Epithelial cell of alveolus of lung (primary cell): ENCODE measurements around the gene RFC1. TPM values are rescaled to one million over a fixed set of nuclear protein-coding genes. Genes with fewer than 3 reads are reported as not detected.

Experiments
- total RNA-seq: library from RNA; depleted of rRNA; stranded (reverse); fragments of >200 nt; gene quantifications from 2 replicates; pipeline ENCODE4 v1.2.1, GENCODE V29; 2015

The RFC1 gene
- total RNA-seq: 22.6 and 33.1 TPM in 2 replicates

GRCh38 chr4:39365830-39366771 is at the start of gene RFC1:
Gene RFC1, minus strand, starts transcription at chr4:39366362. Its CDS starts 121 bp downstream, at chr4:39366241.

DNA sequence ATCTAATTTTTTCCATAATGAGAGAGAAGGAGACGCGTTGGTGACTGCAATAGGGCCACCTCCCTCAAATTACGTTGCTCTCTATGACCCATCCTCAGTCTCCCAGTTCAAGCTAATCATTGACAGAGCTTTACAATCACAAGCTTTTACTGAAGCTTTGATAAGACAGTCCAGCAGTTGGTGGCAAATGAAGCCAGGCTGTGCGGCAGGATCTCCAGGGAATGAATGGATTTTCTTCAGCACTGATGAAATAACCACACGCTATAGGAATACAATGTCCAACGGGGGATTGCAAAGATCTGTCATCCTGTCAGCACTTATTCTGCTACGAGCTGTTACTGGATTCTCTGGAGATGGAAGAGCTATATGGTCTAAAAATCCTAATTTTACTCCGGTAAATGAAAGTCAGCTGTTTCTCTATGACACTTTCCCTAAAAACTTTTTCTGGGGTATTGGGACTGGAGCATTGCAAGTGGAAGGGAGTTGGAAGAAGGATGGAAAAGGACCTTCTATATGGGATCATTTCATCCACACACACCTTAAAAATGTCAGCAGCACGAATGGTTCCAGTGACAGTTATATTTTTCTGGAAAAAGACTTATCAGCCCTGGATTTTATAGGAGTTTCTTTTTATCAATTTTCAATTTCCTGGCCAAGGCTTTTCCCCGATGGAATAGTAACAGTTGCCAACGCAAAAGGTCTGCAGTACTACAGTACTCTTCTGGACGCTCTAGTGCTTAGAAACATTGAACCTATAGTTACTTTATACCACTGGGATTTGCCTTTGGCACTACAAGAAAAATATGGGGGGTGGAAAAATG is 40.8 kb upstream of the RFC1 start, which contains the start of gene KLB:
TSS of gene KLB (plus strand) at position 168 of the 821 bp plus-strand sequence. CDS start at position 188, 20 bp downstream.

Other genes starting within 250 kb of the RFC1 start
- gene WDR19, start 183.8 kb downstream of the RFC1 start, total RNA-seq: 9.3 and 19.2 TPM in 2 replicates
- gene KLB, start 40.6 kb upstream of the RFC1 start, total RNA-seq: not detected in 2 replicates
- gene RPL9, start 92.6 kb upstream of the RFC1 start, total RNA-seq: 4,418 and 7,032 TPM in 2 replicates
- gene LIAS, start 92.7 kb upstream of the RFC1 start, total RNA-seq: 7.6 and 14.9 TPM in 2 replicates
- 73.9 and 125 TPM in 2 replicates for gene UGDH, start 161.1 kb upstream of the RFC1 start, total RNA-seq